OCI-LY3 (cell line): ENCODE measurements around the gene ITGB6.
A peak's percentile ranks its signal among the peaks of the same experiment; 100 is the strongest.

Source experiments
- H2AFZ ChIP-seq: fragments of 200-600, 300-600 bp; shearing (Covaris generic); 2 replicates; pipeline ENCODE4 v1.6.0; 2014; ENCODE audit warnings: antibody characterized with exemption, low read depth, low read length
- H3K27ac ChIP-seq: fragments of 200-600, 300-600 bp; sonication (generic); 2 replicates; pipeline ENCODE4 v1.5.1; 2014; ENCODE audit warnings: mild to moderate bottlenecking, low read length, moderate library complexity, mixed read lengths
- H3K27me3 ChIP-seq: fragments of 200-600, 300-600 bp; sonication (generic); 2 replicates; pipeline ENCODE4 v1.6.1; 2014; ENCODE audit warnings: low read depth, low read length, mixed read lengths
- H3K36me3 ChIP-seq: fragments of 200-600, 300-600 bp; sonication (generic); replicated peaks from 2 replicates; pipeline ENCODE3; 2014; ENCODE audit warnings: low read depth, low read length, mixed read lengths
- H3K4me1 ChIP-seq: fragments of 300-600, 200-600 bp; sonication (generic); 2 replicates; pipeline ENCODE4 v1.6.1; 2014; ENCODE audit warnings: low read length, mixed read lengths
- H3K4me2 ChIP-seq: fragments of 200-600, 300-600 bp; sonication (generic); 2 replicates; pipeline ENCODE4 v1.6.1; 2014; ENCODE audit warnings: low read length, mixed read lengths
- H3K4me3 ChIP-seq: fragments of 300-600, 200-600 bp; sonication (generic); 2 replicates; pipeline ENCODE4 v1.5.1; 2014; ENCODE audit warnings: antibody characterized with exemption, mild to moderate bottlenecking, low read length, moderate library complexity
- H3K79me2 ChIP-seq: fragments of 300-600, 200-600 bp; shearing (Covaris generic); 2 replicates; pipeline ENCODE4 v1.6.1; 2014; ENCODE audit warnings: mild to moderate bottlenecking, low read length, mixed read lengths
- H3K9ac ChIP-seq: fragments of 300-600, 200-600 bp; shearing (Covaris generic); 2 replicates; pipeline ENCODE4 v1.6.0; 2014; ENCODE audit warnings: mild to moderate bottlenecking, low read length, moderate library complexity
- H3K9me3 ChIP-seq: fragments of 200-600, 300-600 bp; shearing (Covaris generic); 2 replicates; pipeline ENCODE4 v1.6.1; 2014; ENCODE audit warnings: low read length, mixed read lengths; ENCODE audit not compliant: insufficient read depth
- H4K20me1 ChIP-seq: fragments of 200-600, 300-600 bp; sonication (generic); 2 replicates; pipeline ENCODE4 v1.6.1; 2016; ENCODE audit warnings: low read length, mixed read lengths; ENCODE audit not compliant: insufficient read depth
- EZH2phosphoT487 ChIP-seq: fragments of 200-600 bp; shearing (Covaris generic); IDR thresholded peaks from 2 replicates; pipeline ENCODE4 v1.6.1; 2018; ENCODE audit warnings: antibody characterized with exemption, mixed run types, low read depth
- TF ChIP-seq, protein P1 (sequence below): fragments of 200-600, 300-600 bp; sonication (generic); IDR thresholded peaks from 2 replicates; pipeline ENCODE4 v1.5.1; 2014; ENCODE audit warnings: antibody characterized with exemption, low read length, low read depth

ITGB6 gene

GRCh38 chr2:160210599-160211138 is 10.6 kb upstream of the ITGB6 start:
- no peak overlapping the region for H3K9ac ChIP-seq
- H3K4me3 ChIP-seq = peak overlapping the region; percentile 5; the same call in 1 of the 2 replicates
- no peaks in the 10 kb centered on the region for H4K20me1 ChIP-seq
- no peak overlapping the region for H2AFZ ChIP-seq
- 0 out of 2 replicates have a peak, but pooled peaks cover 4% of the 10 kb centered on the region for H3K9me3 ChIP-seq
- TF ChIP-seq, protein P1, sequence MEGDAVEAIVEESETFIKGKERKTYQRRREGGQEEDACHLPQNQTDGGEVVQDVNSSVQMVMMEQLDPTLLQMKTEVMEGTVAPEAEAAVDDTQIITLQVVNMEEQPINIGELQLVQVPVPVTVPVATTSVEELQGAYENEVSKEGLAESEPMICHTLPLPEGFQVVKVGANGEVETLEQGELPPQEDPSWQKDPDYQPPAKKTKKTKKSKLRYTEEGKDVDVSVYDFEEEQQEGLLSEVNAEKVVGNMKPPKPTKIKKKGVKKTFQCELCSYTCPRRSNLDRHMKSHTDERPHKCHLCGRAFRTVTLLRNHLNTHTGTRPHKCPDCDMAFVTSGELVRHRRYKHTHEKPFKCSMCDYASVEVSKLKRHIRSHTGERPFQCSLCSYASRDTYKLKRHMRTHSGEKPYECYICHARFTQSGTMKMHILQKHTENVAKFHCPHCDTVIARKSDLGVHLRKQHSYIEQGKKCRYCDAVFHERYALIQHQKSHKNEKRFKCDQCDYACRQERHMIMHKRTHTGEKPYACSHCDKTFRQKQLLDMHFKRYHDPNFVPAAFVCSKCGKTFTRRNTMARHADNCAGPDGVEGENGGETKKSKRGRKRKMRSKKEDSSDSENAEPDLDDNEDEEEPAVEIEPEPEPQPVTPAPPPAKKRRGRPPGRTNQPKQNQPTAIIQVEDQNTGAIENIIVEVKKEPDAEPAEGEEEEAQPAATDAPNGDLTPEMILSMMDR = peak; percentile 90
- no peak for TF ChIP-seq EZH2phosphoT487
- peaks cover 25% of the 10 kb centered on the region for H3K27me3 ChIP-seq
- no peaks in the 10 kb centered on the region for H3K79me2 ChIP-seq
- peak overlapping the region; percentile 48 for H3K4me2 ChIP-seq
- H3K36me3 ChIP-seq = no peaks in the 10 kb centered on the region
- H3K27ac ChIP-seq = no peak overlapping the region
- peaks cover 42% of the 10 kb centered on the region for H3K4me1 ChIP-seq

- peak overlapping the region; percentile 48 for H3K4me2 ChIP-seq
- no peaks in the 10 kb centered on the region for H3K79me2 ChIP-seq
- H2AFZ ChIP-seq = no peak overlapping the region
- no peaks in the 10 kb centered on the region for H4K20me1 ChIP-seq
- no peak overlapping the region for H3K9ac ChIP-seq
- H3K27me3 ChIP-seq = peaks cover 19% of the 10 kb centered on the region
- TF ChIP-seq, protein P1 = no peak
- TF ChIP-seq EZH2phosphoT487 = no peak
- no peak overlapping the region for H3K4me3 ChIP-seq
- H3K27ac ChIP-seq = no peak overlapping the region
- H3K36me3 ChIP-seq = no peaks in the 10 kb centered on the region
- 0 out of 2 replicates have a peak, but pooled peaks cover 4% of the 10 kb centered on the region for H3K9me3 ChIP-seq
- peaks cover 42% of the 10 kb centered on the region for H3K4me1 ChIP-seq
Measured at GRCh38 chr2:160209516-160209856, 9.4 kb upstream of the ITGB6 start.

GRCh38 chr2:160208655-160209515 is 8.8 kb upstream of the ITGB6 start:
- Histone ChIP-seq H2AFZ (no peak overlapping the region), H3K4me1 (peaks cover 42% of the 10 kb centered on the region), H3K36me3 (no peaks in the 10 kb centered on the region), H3K9me3 (0 out of 2 replicates have a peak, but pooled peaks cover 4% of the 10 kb centered on the region), H3K9ac (no peak overlapping the region), H3K27ac (no peak overlapping the region), H3K4me3 (no peak overlapping the region), H3K4me2 (peak overlapping the region; percentile 48), H4K20me1 (no peaks in the 10 kb centered on the region), H3K27me3 (peaks cover 15% of the 10 kb centered on the region), H3K79me2 (no peaks in the 10 kb centered on the region)
- TF ChIP-seq, protein P1 = no peak
- TF ChIP-seq EZH2phosphoT487 = no peak

GRCh38 chr2:160207804-160208654 is 8.0 kb upstream of the ITGB6 start:
- peaks cover 42% of the 10 kb centered on the region for H3K4me1 ChIP-seq
- H3K27ac ChIP-seq = no peak overlapping the region

More at GRCh38 chr2:160207804-160208654, 8.0 kb upstream of the ITGB6 start:
- H3K9ac ChIP-seq = no peak overlapping the region
- H4K20me1 ChIP-seq = no peaks in the 10 kb centered on the region
- H3K27me3 ChIP-seq = peaks cover 11% of the 10 kb centered on the region
- H3K4me3 ChIP-seq = no peak overlapping the region
- H3K36me3 ChIP-seq = no peaks in the 10 kb centered on the region
- H3K9me3 ChIP-seq = 0 out of 2 replicates have a peak, but pooled peaks cover 4% of the 10 kb centered on the region
- peak overlapping the region; percentile 26 for H3K4me2 ChIP-seq
- H2AFZ ChIP-seq = peak overlapping the region; percentile 25; the same call in 1 of the 2 replicates
- H3K79me2 ChIP-seq = no peaks in the 10 kb centered on the region
- TF ChIP-seq EZH2phosphoT487 = no peak
- TF ChIP-seq, protein P1 = no peak
